ENCODE results near the gene SH3PXD2A.

- TF ChIP-seq CTCF (IDR thresholded peaks at IDR 0.05) = no peak
- TF ChIP-seq POLR2A (IDR thresholded peaks at IDR 0.05) = no peak
These were observed 19.1 kb downstream of the SH3PXD2A start for GRCh38 chr10:103836273-103836672.

Data from adrenal gland (tissue), 5 donors.